Small intestine (tissue), 7 donors: ENCODE measurements around the gene NAV2. TPM values are rescaled to one million over a fixed set of nuclear protein-coding genes. Genes with fewer than 3 reads are reported as not detected.

Source experiments
- DNase-seq, 2 donors: peaks; one replicate each; pipeline versions ENCODE4 v3.0.0 to v3.0.0-alpha.2; 2013
- FAIRE-seq: peaks from 2 replicates; lab custom pipeline; 2012; peaks lifted over from hg19 to GRCh38; lab: Jason Lieb, UNC
- H3K27ac ChIP-seq, 3 donors: one replicate each; pipeline ENCODE4 v1.5.1; 2013; ENCODE audit warnings: low read length in 2 of 3, mild to moderate bottlenecking in 2 of 3, control low read depth in 1 of 3, inconsistent platforms in 1 of 3, low read depth in 1 of 3, moderate library complexity in 1 of 3
- H3K27me3 ChIP-seq, 3 donors: one replicate each; pipeline ENCODE4 v1.6.1; 2013; ENCODE audit warnings: low read length in 3 of 3, inconsistent platforms in 1 of 3; ENCODE audit not compliant: control insufficient read depth in 3 of 3, insufficient read depth in 3 of 3
- H3K36me3 ChIP-seq, 3 donors: one replicate each; pipeline ENCODE4 v1.6.1; 2013; ENCODE audit warnings: low read length in 3 of 3, inconsistent platforms in 1 of 3, low read depth in 1 of 3, mild to moderate bottlenecking in 1 of 3, moderate library complexity in 1 of 3; ENCODE audit not compliant: control insufficient read depth in 3 of 3, insufficient read depth in 2 of 3
- H3K4me1 ChIP-seq, 3 donors: one replicate each; pipeline ENCODE4 v1.6.1; 2013; ENCODE audit warnings: low read length in 2 of 3, inconsistent platforms in 1 of 3, low read depth in 1 of 3, mild to moderate bottlenecking in 1 of 3, moderate library complexity in 1 of 3; ENCODE audit not compliant: control insufficient read depth in 3 of 3, insufficient read depth in 2 of 3
- H3K4me3 ChIP-seq, 3 donors: one replicate each; pipeline ENCODE4 v1.5.1; 2013; ENCODE audit warnings: low read length in 3 of 3, control low read depth in 1 of 3, inconsistent platforms in 1 of 3, low read depth in 1 of 3, mild to moderate bottlenecking in 1 of 3, moderate library complexity in 1 of 3
- H3K9me3 ChIP-seq, 2 donors: one replicate each; pipeline ENCODE4 v1.6.1; 2013; ENCODE audit warnings: low read depth in 1 of 2, low read length in 1 of 2; ENCODE audit not compliant: control insufficient read depth in 2 of 2, insufficient read depth in 1 of 2
- WGBS, 3 donors: extraction: QIAGEN DNeasy Blood & Tissue Kit; methylation state at CpG; one replicate each; pipeline ENCODE4 v1.1.7; 2013; 5-methylcytosine and 5-hydroxymethylcytosine counted together
- polyA plus RNA-seq, 4 donors: library from polyadenylated mRNA; stranded (reverse) in 3 of 4; unstranded in 1 of 4; fragments of 200-250 nt in 3 of 4; fragments of 120-200 nt in 1 of 4; gene quantifications; one replicate each; pipeline versions ENCODE4 v1.2.1 to v1.2.3, GENCODE V29; 2013
- donor health status: healthy with polysubstance abuse.
- donor health status: control.
- donor health status: control.
- donor health status: Bipolar disorder and iron deficiency.
- donor health status: healthy.

NAV2 gene
- polyA plus RNA-seq, 4 donors, result 1.6 to 6.5 (median 3.6) TPM

GRCh38 chr11:19704213-19704612, 8.4 kb upstream of the NAV2 start:
- H3K9me3 ChIP-seq, result no peaks in the 10 kb centered on the region
- no peak overlapping the region for H3K4me3 ChIP-seq
- H3K36me3 ChIP-seq, result no peaks in the 10 kb centered on the region
- FAIRE-seq (no peak), DNase-seq (peak; percentile 25 to 67)
- H3K27ac ChIP-seq, result no peak overlapping the region
- WGBS, 3 donors, result 12 to 40% (median 28%) methylated on average over 1 of the region's 1 CpG
- H3K4me1 ChIP-seq, result peaks cover 0 to 3% (median 0%) of the 10 kb centered on the region in 3 donors
- H3K27me3 ChIP-seq, result peaks cover 0 to 5% (median 0%) of the 10 kb centered on the region in 3 donors

- Histone ChIP-seq H3K27me3 (peaks cover 0 to 3% (median 0%) of the 10 kb centered on the region in 3 donors), H3K27ac (no peak overlapping the region), H3K9me3 (no peaks in the 10 kb centered on the region), H3K4me3 (no peak overlapping the region), H3K4me1 (peaks cover 0 to 3% (median 0%) of the 10 kb centered on the region in 3 donors), H3K36me3 (no peaks in the 10 kb centered on the region)
- peak in 1 of 2 donors; percentile 10 for DNase-seq
- FAIRE-seq, result no peak
- WGBS, 3 donors, result 10 to 52% (median 31%) methylated on average over 1 of the region's 1 CpG
Observed at GRCh38 chr11:19705936-19706335, 6.7 kb upstream of the NAV2 start.

- no peak for FAIRE-seq
- WGBS, 3 donors, result 5 to 11% (median 9%) methylated on average over 16 of the region's 16 CpGs
- H3K27ac ChIP-seq, result peak overlapping the region in 2 of 3 donors; percentile 75 to 82
- H3K9me3 ChIP-seq, result no peaks in the 10 kb centered on the region
- H3K36me3 ChIP-seq, result no peaks in the 10 kb centered on the region
- peaks cover 0 to 29% (median 2%) of the 10 kb centered on the region in 3 donors for H3K4me1 ChIP-seq
- H3K27me3 ChIP-seq, result peaks cover 3 to 41% (median 15%) of the 10 kb centered on the region in 3 donors
- H3K4me3 ChIP-seq, result peak overlapping the region; percentile 8 to 70 (median 56)
- peak in 1 of 2 donors; percentile 5 for DNase-seq
Observed at GRCh38 chr11:19711911-19712280, 741 bp upstream of the NAV2 start.

- WGBS, 3 donors, result 2% methylated on average over 61 to 63 of the region's 63 CpGs
- Histone ChIP-seq H3K4me3 (peak overlapping the region; percentile 11 to 56 (median 35)), H3K9me3 (no peaks in the 10 kb centered on the region), H3K4me1 (peaks cover 0 to 29% (median 2%) of the 10 kb centered on the region in 3 donors), H3K27me3 (peaks cover 3 to 41% (median 15%) of the 10 kb centered on the region in 3 donors), H3K27ac (peak overlapping the region in 1 of 3 donors; percentile 62), H3K36me3 (no peaks in the 10 kb centered on the region)
- DNase-seq (no peak), FAIRE-seq (no peak)
Observed at GRCh38 chr11:19713196-19714021, 772 bp downstream of the NAV2 start.

- peaks cover 3 to 41% (median 15%) of the 10 kb centered on the region in 3 donors for H3K27me3 ChIP-seq
- 3 to 5% (median 5%) methylated on average over 17 of the region's 17 CpGs for WGBS, 3 donors
- H3K9me3 ChIP-seq, result no peaks in the 10 kb centered on the region
- peak in 1 of 2 donors; percentile 19 for DNase-seq
- H3K27ac ChIP-seq, result no peak overlapping the region
- peak overlapping the region in 2 of 3 donors; percentile 35 to 56 for H3K4me3 ChIP-seq
- no peaks in the 10 kb centered on the region for H3K36me3 ChIP-seq
- peaks cover 0 to 29% (median 2%) of the 10 kb centered on the region in 3 donors for H3K4me1 ChIP-seq
- no peak for FAIRE-seq
Observed at GRCh38 chr11:19714022-19714386, 1.4 kb downstream of the NAV2 start.

GRCh38 chr11:19714387-19715363, 2.0 kb downstream of the NAV2 start:
- H3K27ac ChIP-seq, result peak overlapping the region in 2 of 3 donors; percentile 8 to 52
- peak overlapping the region in 1 of 3 donors; percentile 35 for H3K4me3 ChIP-seq
- H3K36me3 ChIP-seq, result no peaks in the 10 kb centered on the region
- FAIRE-seq, result no peak
- WGBS, 3 donors, result 20 to 27% (median 25%) methylated on average over 25 of the region's 25 CpGs
- DNase-seq, result peak in 1 of 2 donors; percentile 15
- H3K4me1 ChIP-seq, result peaks cover 0 to 29% (median 2%) of the 10 kb centered on the region in 3 donors
- no peaks in the 10 kb centered on the region for H3K9me3 ChIP-seq
- peaks cover 3 to 41% (median 15%) of the 10 kb centered on the region in 3 donors for H3K27me3 ChIP-seq

GRCh38 chr11:19715373-19715772, 2.7 kb downstream of the NAV2 start:
- peaks cover 3 to 41% (median 15%) of the 10 kb centered on the region in 3 donors for H3K27me3 ChIP-seq
- no peak for FAIRE-seq
- H3K9me3 ChIP-seq, result no peaks in the 10 kb centered on the region
- WGBS, 3 donors, result 15 to 43% (median 37%) methylated on average over 6 of the region's 6 CpGs
- peaks cover 0 to 29% (median 2%) of the 10 kb centered on the region in 3 donors for H3K4me1 ChIP-seq
- H3K27ac ChIP-seq, result peak overlapping the region in 2 of 3 donors; percentile 8 to 52
- no peaks in the 10 kb centered on the region for H3K36me3 ChIP-seq
- peak; percentile 30 to 45 for DNase-seq
- H3K4me3 ChIP-seq, result peak overlapping the region in 1 of 3 donors; percentile 35

- Histone ChIP-seq H3K4me3 (no peak overlapping the region), H3K9me3 (no peaks in the 10 kb centered on the region), H3K36me3 (no peaks in the 10 kb centered on the region), H3K27me3 (peaks cover 3 to 31% (median 15%) of the 10 kb centered on the region in 3 donors), H3K4me1 (peaks cover 0 to 21% (median 2%) of the 10 kb centered on the region in 3 donors), H3K27ac (no peak overlapping the region)
- no peak for FAIRE-seq
- no peak for DNase-seq
- 77 to 83% (median 78%) methylated on average over 1 of the region's 1 CpG for WGBS, 3 donors
Observed at GRCh38 chr11:19718051-19718450, 5.4 kb downstream of the NAV2 start.
